ENCODE measurements around the gene OR10W1. TPM values are rescaled to one million over a fixed set of nuclear protein-coding genes. Genes with fewer than 3 reads are reported as not detected.

Gene OR10W1
- total RNA-seq, 3 donors from 2014 or later, result not detected

GRCh38 chr11:58286249-58286648, 18.2 kb upstream of the OR10W1 start:
- H3K4me1 ChIP-seq, result no peaks in the 10 kb centered on the region
- no peaks in the 10 kb centered on the region for H3K27me3 ChIP-seq
- H3K9me3 ChIP-seq, result no peaks in the 10 kb centered on the region
- no peaks in the 10 kb centered on the region for H3K36me3 ChIP-seq
- no peak for DNase-seq (ENCODE audit: low spot score in 2 of 2)
- no peak overlapping the region for H3K4me3 ChIP-seq
- TF ChIP-seq POLR2AphosphoS5 (IDR thresholded peaks at IDR 0.05), result no peak
- TF ChIP-seq CTCF (IDR thresholded peaks at IDR 0.05), result peak in 1 of 3 donors; percentile 12
- intact Hi-C loops (cut with DNase I; ENCODE audit: low total_unique reads), result no loop called here
- no peak overlapping the region for H3K27ac ChIP-seq

- intact Hi-C loops (cut with DNase I; ENCODE audit: low total_unique reads), result no loop called here
- DNase-seq (ENCODE audit: low spot score in 2 of 2), result no peak
- H3K27me3 ChIP-seq, result no peaks in the 10 kb centered on the region
- TF ChIP-seq CTCF (IDR thresholded peaks at IDR 0.05), result no peak
- no peak for TF ChIP-seq POLR2AphosphoS5 (IDR thresholded peaks at IDR 0.05)
- H3K4me3 ChIP-seq, result no peak overlapping the region
- no peaks in the 10 kb centered on the region for H3K4me1 ChIP-seq
- H3K27ac ChIP-seq, result no peak overlapping the region
- no peaks in the 10 kb centered on the region for H3K9me3 ChIP-seq
- H3K36me3 ChIP-seq, result no peaks in the 10 kb centered on the region
These were observed 17.5 kb upstream of the OR10W1 start for GRCh38 chr11:58285483-58286040.

DNA sequence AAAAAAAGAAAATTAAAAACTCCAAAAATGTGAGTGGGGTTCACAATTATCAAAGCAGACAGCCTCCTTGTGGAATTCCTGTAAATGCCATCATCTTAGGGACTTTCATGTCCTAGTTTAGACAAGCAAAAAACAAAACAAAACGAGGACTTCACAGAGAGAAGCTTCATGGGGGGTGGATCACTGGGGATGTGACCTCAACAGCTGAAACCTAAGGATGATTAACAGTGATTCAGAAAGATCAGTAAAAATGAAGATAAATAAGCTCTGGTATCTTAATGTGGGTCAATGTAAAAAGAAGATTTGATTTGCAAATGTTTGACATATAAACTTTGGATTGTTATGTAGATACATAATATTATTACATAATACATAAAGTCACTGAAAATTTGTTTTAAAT, 8.1 kb upstream of the OR10W1 start:
- H3K9me3 ChIP-seq, result no peaks in the 10 kb centered on the region
- H3K27ac ChIP-seq, result no peak overlapping the region
- no peaks in the 10 kb centered on the region for H3K36me3 ChIP-seq
- intact Hi-C loops (cut with DNase I; ENCODE audit: low total_unique reads), result no loop called here
- TF ChIP-seq CTCF (IDR thresholded peaks at IDR 0.05) (no peak), POLR2AphosphoS5 (IDR thresholded peaks at IDR 0.05) (no peak), POLR2A (IDR thresholded peaks at IDR 0.05) (no peak)
- H3K27me3 ChIP-seq, result no peaks in the 10 kb centered on the region
- H3K4me1 ChIP-seq, result no peaks in the 10 kb centered on the region
- DNase-seq (ENCODE audit: low spot score in 2 of 2), result no peak
- H3K4me3 ChIP-seq, result no peak overlapping the region

DNA sequence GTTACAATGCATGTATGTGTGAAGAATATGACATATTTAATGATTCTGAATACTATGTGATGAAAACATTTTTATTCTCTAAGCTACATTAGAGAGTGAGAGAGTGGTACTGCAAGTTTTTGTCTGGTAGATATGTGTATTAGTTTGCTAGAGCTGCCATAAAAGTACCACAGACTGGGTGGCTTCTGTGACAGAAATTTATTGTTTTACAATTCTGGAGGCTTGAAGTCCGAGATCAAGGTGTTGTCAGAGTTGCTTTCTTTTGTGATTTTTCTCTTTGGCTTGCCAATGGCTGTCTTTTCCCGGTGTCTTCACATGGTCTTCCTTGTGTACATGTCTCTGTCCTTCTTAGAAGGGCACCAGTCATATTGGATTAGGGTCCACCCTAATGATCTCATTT, 6.9 kb upstream of the OR10W1 start:
- Histone ChIP-seq H3K27ac (no peak overlapping the region), H3K9me3 (no peaks in the 10 kb centered on the region), H3K4me3 (no peak overlapping the region), H3K36me3 (no peaks in the 10 kb centered on the region), H3K4me1 (no peaks in the 10 kb centered on the region), H3K27me3 (no peaks in the 10 kb centered on the region)
- TF ChIP-seq CTCF (IDR thresholded peaks at IDR 0.05), result no peak
- TF ChIP-seq POLR2A (IDR thresholded peaks at IDR 0.05), result no peak
- TF ChIP-seq POLR2AphosphoS5 (IDR thresholded peaks at IDR 0.05), result no peak
- no peak for DNase-seq (ENCODE audit: low spot score in 2 of 2)
- intact Hi-C loops (cut with DNase I; ENCODE audit: low total_unique reads), result no loop called here

GRCh38 chr11:58259983-58260382, 8.1 kb downstream of the OR10W1 start:
- H3K9me3 ChIP-seq, result peaks cover 5 to 20% of the 10 kb centered on the region in 2 donors
- no peaks in the 10 kb centered on the region for H3K36me3 ChIP-seq
- no peaks in the 10 kb centered on the region for H3K27me3 ChIP-seq
- no peak for DNase-seq (ENCODE audit: low spot score in 2 of 2)
- H3K27ac ChIP-seq, result no peak overlapping the region
- TF ChIP-seq POLR2A (IDR thresholded peaks at IDR 0.05) (no peak), POLR2AphosphoS5 (IDR thresholded peaks at IDR 0.05) (no peak), CTCF (IDR thresholded peaks at IDR 0.05) (no peak)
- H3K4me3 ChIP-seq, result no peak overlapping the region
- intact Hi-C loops (cut with DNase I; ENCODE audit: low total_unique reads), result no loop called here
- H3K4me1 ChIP-seq, result no peaks in the 10 kb centered on the region

All from breast epithelium (tissue), 4 donors.